Parathyroid adenoma (tissue), 2 donors: Measurements from ENCODE around the gene ADD3.

Experiments
- H2AFZ ChIP-seq: fragments of 300-600 bp; sonication (generic); one replicate; pipeline ENCODE4 v1.7.0; 2017; ENCODE audit warnings: antibody characterized with exemption, mild to moderate bottlenecking
- H3K27ac ChIP-seq: fragments of 300-600 bp; sonication (generic); one replicate; pipeline ENCODE4 v1.7.0; 2017
- H3K27me3 ChIP-seq: fragments of 300-600 bp; sonication (generic); one replicate; pipeline ENCODE4 v1.7.0; 2017; ENCODE audit warnings: low read length; ENCODE audit not compliant: control insufficient read depth, insufficient read depth
- H3K36me3 ChIP-seq: fragments of 300-600 bp; sonication (generic); one replicate; pipeline ENCODE4 v1.7.0; 2017; ENCODE audit warnings: low read length; ENCODE audit not compliant: control insufficient read depth, insufficient read depth
- H3K4me1 ChIP-seq: fragments of 300-600 bp; sonication (generic); one replicate; pipeline ENCODE4 v1.7.0; 2017; ENCODE audit warnings: control low read depth
- H3K4me2 ChIP-seq: fragments of 300-600 bp; sonication (generic); one replicate; pipeline ENCODE4 v1.7.0; 2017; ENCODE audit warnings: low read length
- H3K4me3 ChIP-seq: fragments of 300-600 bp; sonication (generic); one replicate; pipeline ENCODE4 v1.7.0; 2017; ENCODE audit warnings: low read depth, low read length
- H3K79me2 ChIP-seq: fragments of 300-600 bp; sonication (generic); one replicate; pipeline ENCODE4 v1.7.0; 2017; ENCODE audit warnings: control low read depth
- H3K9ac ChIP-seq: fragments of 300-600 bp; sonication (generic); one replicate; pipeline ENCODE4 v1.7.0; 2017; ENCODE audit warnings: mild to moderate bottlenecking
- H3K9me3 ChIP-seq: fragments of 300-600 bp; sonication (generic); one replicate; pipeline ENCODE4 v1.7.0; 2017; ENCODE audit warnings: low read length; ENCODE audit not compliant: control insufficient read depth
- TF ChIP-seq, protein P1 (sequence below): fragments of 300-600 bp; sonication (generic); IDR thresholded peaks from one replicate; pipeline ENCODE4 v1.7.0; 2017; ENCODE audit warnings: antibody characterized with exemption, mild to moderate bottlenecking
- donor health status: primary hyperparathyroidism.

The ADD3 gene

DNA sequence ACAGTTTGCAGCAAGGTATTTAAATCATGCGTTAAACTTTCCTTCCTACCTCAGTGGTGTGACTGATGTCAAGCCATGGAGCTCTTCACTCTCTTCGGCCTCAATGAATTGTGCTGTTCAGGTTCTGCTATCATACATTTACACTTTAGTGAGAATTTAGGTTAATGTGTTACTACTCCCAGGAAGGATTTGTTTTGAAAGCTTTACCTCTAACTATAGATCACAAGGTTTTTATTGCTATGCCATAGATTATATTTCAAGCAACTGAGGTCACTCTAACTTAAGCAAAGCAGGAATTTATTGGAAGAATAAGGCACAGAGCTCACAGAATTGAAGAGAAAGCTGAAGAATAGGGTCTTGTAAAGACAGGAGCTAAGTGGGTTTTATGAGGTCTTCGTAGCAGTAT lies 11.0 kb upstream of the ADD3 start:
- Histone ChIP-seq H3K4me1 (no peaks in the 10 kb centered on the region), H3K36me3 (no peaks in the 10 kb centered on the region), H3K9me3 (no peaks in the 10 kb centered on the region), H2AFZ (no peak overlapping the region), H3K79me2 (no peaks in the 10 kb centered on the region), H3K4me3 (no peak overlapping the region), H3K27ac (peak overlapping the region; percentile 33), H3K27me3 (no peaks in the 10 kb centered on the region), H3K9ac (no peak overlapping the region), H3K4me2 (no peak overlapping the region)
- TF ChIP-seq, protein P1, sequence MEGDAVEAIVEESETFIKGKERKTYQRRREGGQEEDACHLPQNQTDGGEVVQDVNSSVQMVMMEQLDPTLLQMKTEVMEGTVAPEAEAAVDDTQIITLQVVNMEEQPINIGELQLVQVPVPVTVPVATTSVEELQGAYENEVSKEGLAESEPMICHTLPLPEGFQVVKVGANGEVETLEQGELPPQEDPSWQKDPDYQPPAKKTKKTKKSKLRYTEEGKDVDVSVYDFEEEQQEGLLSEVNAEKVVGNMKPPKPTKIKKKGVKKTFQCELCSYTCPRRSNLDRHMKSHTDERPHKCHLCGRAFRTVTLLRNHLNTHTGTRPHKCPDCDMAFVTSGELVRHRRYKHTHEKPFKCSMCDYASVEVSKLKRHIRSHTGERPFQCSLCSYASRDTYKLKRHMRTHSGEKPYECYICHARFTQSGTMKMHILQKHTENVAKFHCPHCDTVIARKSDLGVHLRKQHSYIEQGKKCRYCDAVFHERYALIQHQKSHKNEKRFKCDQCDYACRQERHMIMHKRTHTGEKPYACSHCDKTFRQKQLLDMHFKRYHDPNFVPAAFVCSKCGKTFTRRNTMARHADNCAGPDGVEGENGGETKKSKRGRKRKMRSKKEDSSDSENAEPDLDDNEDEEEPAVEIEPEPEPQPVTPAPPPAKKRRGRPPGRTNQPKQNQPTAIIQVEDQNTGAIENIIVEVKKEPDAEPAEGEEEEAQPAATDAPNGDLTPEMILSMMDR: no peak

GRCh38 chr10:109997233-109997632 lies 10.6 kb upstream of the ADD3 start:
- no peak overlapping the region for H3K4me2 ChIP-seq
- no peaks in the 10 kb centered on the region for H3K79me2 ChIP-seq
- H3K36me3 ChIP-seq: no peaks in the 10 kb centered on the region
- H3K27ac ChIP-seq: no peak overlapping the region
- no peak overlapping the region for H2AFZ ChIP-seq
- H3K9me3 ChIP-seq: no peaks in the 10 kb centered on the region
- H3K27me3 ChIP-seq: no peaks in the 10 kb centered on the region
- TF ChIP-seq, protein P1: no peak
- no peak overlapping the region for H3K4me3 ChIP-seq
- no peak overlapping the region for H3K9ac ChIP-seq
- H3K4me1 ChIP-seq: no peaks in the 10 kb centered on the region

DNA sequence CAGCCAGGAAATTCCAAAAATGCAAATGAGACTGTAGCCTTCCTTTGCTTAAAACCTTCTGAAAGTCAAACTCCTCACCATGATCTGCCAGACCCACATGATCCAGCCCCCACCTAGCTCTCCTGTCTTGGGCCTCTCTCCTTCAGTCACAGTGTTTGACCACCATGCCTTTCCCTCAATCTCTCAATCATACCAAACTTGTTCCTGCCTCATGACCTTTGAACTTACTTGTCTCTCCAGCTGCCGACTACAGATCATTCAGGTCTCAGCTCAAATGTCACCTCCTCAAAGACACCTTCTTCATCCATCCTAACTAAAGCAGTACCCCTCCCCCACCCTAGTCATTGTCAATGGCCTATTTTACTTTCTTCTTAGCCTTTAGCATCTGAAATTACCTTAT lies 9.3 kb upstream of the ADD3 start:
- no peaks in the 10 kb centered on the region for H3K36me3 ChIP-seq
- no peaks in the 10 kb centered on the region for H3K4me1 ChIP-seq
- no peak overlapping the region for H3K4me2 ChIP-seq
- no peaks in the 10 kb centered on the region for H3K27me3 ChIP-seq
- H3K9me3 ChIP-seq: no peaks in the 10 kb centered on the region
- H3K27ac ChIP-seq: no peak overlapping the region
- H3K4me3 ChIP-seq: no peak overlapping the region
- no peak overlapping the region for H2AFZ ChIP-seq
- H3K79me2 ChIP-seq: no peaks in the 10 kb centered on the region
- TF ChIP-seq, protein P1: no peak
- no peak overlapping the region for H3K9ac ChIP-seq

DNA sequence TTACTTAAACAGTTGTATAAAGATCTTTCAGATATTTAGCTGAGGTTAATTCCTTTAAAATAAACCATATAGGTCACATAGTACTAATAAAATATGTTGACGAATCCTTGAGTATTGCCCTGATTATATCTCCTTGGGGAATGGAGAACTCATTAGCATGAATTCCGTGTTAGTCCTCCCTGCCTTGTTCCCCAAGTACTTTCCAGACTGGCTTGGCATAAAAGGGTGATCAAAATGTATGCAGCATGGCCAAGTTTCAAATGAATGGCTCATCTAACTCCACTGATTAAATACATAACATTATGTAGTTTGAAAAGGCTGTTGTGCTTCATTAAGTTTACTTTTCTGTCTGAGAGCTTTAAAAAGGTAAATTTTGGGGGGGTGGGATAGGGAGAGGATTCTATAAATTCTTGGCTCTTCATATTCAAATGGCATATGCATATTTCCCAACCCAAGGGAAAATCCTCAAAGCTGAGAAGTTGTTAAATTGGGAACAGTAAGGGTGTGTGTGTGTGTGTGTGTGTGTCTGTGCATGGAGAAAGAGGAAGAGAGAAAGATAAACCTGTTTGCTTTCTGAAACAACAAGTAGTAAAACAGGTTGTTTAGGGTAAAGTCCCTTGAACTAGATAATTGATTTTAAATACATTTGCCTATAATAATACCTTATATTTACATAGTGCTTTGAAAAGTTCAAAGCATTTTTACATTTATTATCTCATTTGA lies 4.8 kb upstream of the ADD3 start:
- H3K4me1 ChIP-seq: no peaks in the 10 kb centered on the region
- H3K27ac ChIP-seq: no peak overlapping the region
- no peaks in the 10 kb centered on the region for H3K36me3 ChIP-seq
- H3K9ac ChIP-seq: no peak overlapping the region
- no peak overlapping the region for H3K4me3 ChIP-seq
- H2AFZ ChIP-seq: no peak overlapping the region
- no peaks in the 10 kb centered on the region for H3K27me3 ChIP-seq
- no peaks in the 10 kb centered on the region for H3K79me2 ChIP-seq
- H3K4me2 ChIP-seq: no peak overlapping the region
- TF ChIP-seq, protein P1: no peak
- no peaks in the 10 kb centered on the region for H3K9me3 ChIP-seq

GRCh38 chr10:110003524-110003885 lies 4.3 kb upstream of the ADD3 start:
- Histone ChIP-seq H3K4me1 (no peaks in the 10 kb centered on the region), H3K36me3 (no peaks in the 10 kb centered on the region), H3K27me3 (no peaks in the 10 kb centered on the region), H3K9ac (no peak overlapping the region), H3K4me2 (no peak overlapping the region), H3K27ac (no peak overlapping the region), H2AFZ (no peak overlapping the region), H3K79me2 (no peaks in the 10 kb centered on the region), H3K9me3 (no peaks in the 10 kb centered on the region), H3K4me3 (no peak overlapping the region)
- TF ChIP-seq, protein P1: no peak
